Mesodermal cell (in vitro differentiated cells): ENCODE results near the gene SKIDA1.

Source experiments
- H3K27ac ChIP-seq: 2 replicates; pipeline ENCODE4 v1.7.0; 2013; ENCODE audit warnings: mild to moderate bottlenecking, low read depth, low read length, moderate library complexity; ENCODE audit not compliant: severe bottlenecking
- H3K36me3 ChIP-seq: 2 replicates; pipeline ENCODE4 v1.7.1; 2013; ENCODE audit warnings: mild to moderate bottlenecking, low read length, moderate library complexity; ENCODE audit not compliant: control insufficient read depth, insufficient read depth
- H3K4me1 ChIP-seq: one replicate; pipeline ENCODE4 v1.7.1; 2013; ENCODE audit warnings: mild to moderate bottlenecking, low read length; ENCODE audit not compliant: insufficient read depth, control insufficient read depth, poor library complexity, severe bottlenecking
- H3K4me3 ChIP-seq: 2 replicates; pipeline ENCODE4 v1.7.0; 2013; ENCODE audit warnings: low read length, control low read depth, mild to moderate bottlenecking; ENCODE audit not compliant: insufficient read depth, poor library complexity, severe bottlenecking; ENCODE audit errors: extremely low read depth
- H3K9me3 ChIP-seq: 2 replicates; pipeline ENCODE4 v1.7.1; 2013; ENCODE audit warnings: mild to moderate bottlenecking, low read length, moderate library complexity; ENCODE audit not compliant: control insufficient read depth
- WGBS, 2 experiments: methylation state at CpG; one replicate each; pipeline ENCODE4 v1.1.5; 2013; ENCODE audit warnings: missing lambda C conversion rate in 2 of 2; ENCODE audit not compliant: insufficient coverage in 2 of 2; 5-methylcytosine and 5-hydroxymethylcytosine counted together

The SKIDA1 gene

DNA sequence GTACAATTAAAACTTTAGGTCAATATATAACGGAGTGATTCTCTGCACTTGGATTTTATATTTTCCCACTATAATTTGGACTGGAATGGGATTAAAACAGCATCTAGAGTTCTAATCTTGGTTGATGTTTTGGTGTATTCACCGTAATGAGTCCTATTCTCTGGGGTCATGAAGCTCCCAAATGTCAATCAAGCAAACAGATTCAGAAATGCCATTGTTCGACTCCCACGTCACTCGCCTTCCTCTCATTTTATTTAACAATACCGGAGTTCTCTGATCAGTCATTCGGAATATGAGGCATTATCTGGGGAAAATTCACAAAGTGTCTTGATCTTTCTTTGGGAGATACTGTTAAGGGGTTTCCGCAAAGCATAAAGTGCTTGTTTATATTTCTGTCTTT lies 26.5 kb downstream of the SKIDA1 start:
- Histone ChIP-seq H3K4me1 (peaks cover 51% of the 10 kb centered on the region), H3K27ac (peak overlapping the region; percentile 16), H3K36me3 (no peaks in the 10 kb centered on the region), H3K4me3 (no peak overlapping the region), H3K9me3 (no peaks in the 10 kb centered on the region)
- 29 to 39% methylated on average over 3 to 4 of the region's 8 CpGs for WGBS, 2 experiments

DNA sequence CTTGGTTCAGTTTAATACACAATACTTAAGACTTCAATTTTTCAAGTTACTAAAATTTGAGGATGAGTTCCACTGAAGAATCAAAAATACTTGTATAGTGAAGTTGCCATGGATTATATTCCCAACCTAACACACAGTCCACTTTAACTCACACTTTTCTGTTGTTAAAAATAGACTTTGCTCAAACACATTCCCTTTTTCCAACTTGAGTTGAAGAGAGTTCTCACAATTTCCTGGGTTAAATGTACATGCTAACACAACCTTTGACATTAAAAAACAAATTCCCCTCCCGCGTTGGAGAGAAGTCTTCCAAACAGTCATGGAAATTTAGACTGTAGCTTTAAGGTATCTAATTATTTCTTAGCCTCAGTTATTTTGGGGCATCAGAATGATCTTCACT lies 27.1 kb downstream of the SKIDA1 start:
- H3K36me3 ChIP-seq = peaks cover 3% of the 10 kb centered on the region
- H3K4me3 ChIP-seq = no peak overlapping the region
- no CpG with 5 or more reads among the region's 2 CpGs for WGBS, 2 experiments
- H3K4me1 ChIP-seq = peaks cover 54% of the 10 kb centered on the region
- H3K27ac ChIP-seq = no peak overlapping the region
- no peaks in the 10 kb centered on the region for H3K9me3 ChIP-seq

DNA sequence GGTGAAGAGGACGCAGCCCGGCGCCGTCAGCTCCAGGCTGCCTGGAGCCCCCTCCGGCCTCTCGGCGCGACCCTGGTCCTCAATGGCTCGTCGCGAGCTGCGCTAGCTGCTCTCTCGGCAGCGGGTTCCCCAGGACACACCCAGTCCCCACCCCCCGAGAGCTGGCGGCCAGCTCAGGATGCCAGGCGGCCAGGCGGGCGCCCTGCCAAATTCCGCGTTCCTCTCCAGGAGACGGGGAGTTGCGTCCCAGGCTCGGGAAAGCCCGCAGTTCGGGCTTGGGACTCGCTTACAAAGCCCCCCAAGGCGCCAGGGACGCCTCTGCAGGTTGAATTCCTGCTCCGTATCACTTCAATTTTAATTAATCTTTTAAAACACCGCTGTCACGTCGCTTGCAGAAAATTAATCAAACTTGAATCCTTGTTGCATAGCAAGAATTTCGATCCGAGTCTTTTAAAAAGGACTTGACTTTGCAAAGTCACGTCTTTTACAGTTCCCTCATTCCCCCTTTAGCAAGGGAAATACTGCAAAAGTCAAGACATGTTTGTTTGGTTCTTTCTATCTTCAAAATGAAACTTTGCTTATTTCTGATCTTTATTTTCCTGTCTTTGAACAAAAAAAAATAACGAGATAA lies 28.2 kb downstream of the SKIDA1 start:
- peak overlapping the region; percentile 97 for H3K27ac ChIP-seq
- peaks cover 50% of the 10 kb centered on the region for H3K4me1 ChIP-seq
- peak overlapping the region; percentile 81 for H3K4me3 ChIP-seq
- 0% methylated on average over 28 to 32 of the region's 37 CpGs for WGBS, 2 experiments
- H3K36me3 ChIP-seq = peaks cover 3% of the 10 kb centered on the region
- no peaks in the 10 kb centered on the region for H3K9me3 ChIP-seq

DNA sequence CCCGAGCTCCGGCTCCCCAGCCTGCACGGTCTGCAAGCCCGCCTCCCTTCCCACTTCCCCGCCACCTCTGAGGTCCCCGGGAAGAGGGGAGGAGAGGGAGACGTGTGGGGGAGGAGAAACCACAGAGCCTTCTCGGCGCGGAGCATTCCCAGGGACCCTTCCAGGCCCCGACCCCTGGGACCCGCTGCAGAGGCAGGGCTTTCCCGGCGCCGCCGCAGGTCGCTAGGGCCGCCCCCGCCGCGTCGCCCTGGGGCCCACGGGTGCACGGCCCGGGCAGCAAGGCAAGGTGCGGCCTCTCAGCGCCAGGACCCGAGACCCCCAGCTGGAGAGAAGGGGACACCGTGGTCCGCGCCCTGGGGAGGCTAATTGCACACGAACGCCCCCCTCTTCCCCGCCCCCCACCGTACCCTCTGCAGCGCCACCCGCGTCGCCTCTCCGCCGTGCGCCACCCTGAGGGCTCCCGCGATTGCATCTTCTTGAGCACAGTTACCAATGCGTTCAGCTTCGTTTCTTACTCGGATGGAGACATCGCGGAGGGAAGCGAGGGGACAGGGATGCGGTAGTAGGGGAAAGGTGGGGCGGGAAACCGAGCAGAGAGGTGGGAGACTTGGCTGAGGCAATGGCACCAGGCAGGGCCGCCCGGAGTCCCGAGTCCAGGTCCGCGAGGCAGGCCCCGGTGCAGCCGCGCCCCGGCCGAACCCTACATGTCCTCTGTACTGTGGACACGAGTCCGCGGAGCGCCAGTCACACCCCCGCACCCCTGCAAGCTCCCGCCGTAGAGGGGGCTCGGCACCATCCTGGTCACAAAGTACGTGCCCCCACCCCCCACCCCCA lies 28.9 kb downstream of the SKIDA1 start:
- H3K27ac ChIP-seq = peak overlapping the region; percentile 97
- peak overlapping the region; percentile 81 for H3K4me3 ChIP-seq
- H3K36me3 ChIP-seq = peaks cover 3% of the 10 kb centered on the region
- peaks cover 42% of the 10 kb centered on the region for H3K4me1 ChIP-seq
- no peaks in the 10 kb centered on the region for H3K9me3 ChIP-seq
- WGBS, 2 experiments = 0 to 1% methylated on average over 36 to 48 of the region's 72 CpGs

DNA sequence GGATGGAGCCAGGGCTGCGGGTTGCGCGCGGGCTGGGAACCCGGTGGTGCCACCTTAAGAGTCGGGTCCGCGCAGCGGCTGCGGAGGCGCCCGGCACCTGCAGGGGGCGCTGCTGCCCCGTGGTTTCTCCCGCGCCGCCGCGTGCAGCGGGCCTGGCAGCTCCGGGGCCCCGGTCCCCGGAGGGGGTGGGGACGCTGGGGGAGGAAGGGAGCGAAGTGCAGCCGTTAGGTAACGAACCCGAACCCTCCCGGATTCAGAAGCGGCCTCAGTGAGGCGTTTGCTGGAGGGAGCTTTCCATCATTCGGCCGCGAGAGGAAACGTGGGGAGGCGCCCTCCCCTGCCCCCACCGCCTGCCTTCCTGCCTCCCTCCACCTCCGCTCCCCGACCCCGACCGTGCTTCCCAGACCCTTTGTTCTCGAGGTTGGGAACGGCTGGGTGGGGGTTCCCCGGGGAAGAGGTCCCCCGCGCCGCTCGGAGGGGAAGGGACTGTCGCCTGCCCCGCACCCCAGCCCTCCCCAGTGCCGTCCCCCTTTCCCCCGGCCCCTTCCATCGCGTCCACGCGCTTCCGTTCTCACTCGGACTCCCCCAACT lies 29.6 kb downstream of the SKIDA1 start:
- WGBS, 2 experiments = 0% methylated on average over 26 to 35 of the region's 58 CpGs
- Histone ChIP-seq H3K9me3 (no peaks in the 10 kb centered on the region), H3K36me3 (peaks cover 3% of the 10 kb centered on the region), H3K27ac (peak overlapping the region; percentile 97), H3K4me1 (peaks cover 36% of the 10 kb centered on the region), H3K4me3 (peak overlapping the region; percentile 81)

DNA sequence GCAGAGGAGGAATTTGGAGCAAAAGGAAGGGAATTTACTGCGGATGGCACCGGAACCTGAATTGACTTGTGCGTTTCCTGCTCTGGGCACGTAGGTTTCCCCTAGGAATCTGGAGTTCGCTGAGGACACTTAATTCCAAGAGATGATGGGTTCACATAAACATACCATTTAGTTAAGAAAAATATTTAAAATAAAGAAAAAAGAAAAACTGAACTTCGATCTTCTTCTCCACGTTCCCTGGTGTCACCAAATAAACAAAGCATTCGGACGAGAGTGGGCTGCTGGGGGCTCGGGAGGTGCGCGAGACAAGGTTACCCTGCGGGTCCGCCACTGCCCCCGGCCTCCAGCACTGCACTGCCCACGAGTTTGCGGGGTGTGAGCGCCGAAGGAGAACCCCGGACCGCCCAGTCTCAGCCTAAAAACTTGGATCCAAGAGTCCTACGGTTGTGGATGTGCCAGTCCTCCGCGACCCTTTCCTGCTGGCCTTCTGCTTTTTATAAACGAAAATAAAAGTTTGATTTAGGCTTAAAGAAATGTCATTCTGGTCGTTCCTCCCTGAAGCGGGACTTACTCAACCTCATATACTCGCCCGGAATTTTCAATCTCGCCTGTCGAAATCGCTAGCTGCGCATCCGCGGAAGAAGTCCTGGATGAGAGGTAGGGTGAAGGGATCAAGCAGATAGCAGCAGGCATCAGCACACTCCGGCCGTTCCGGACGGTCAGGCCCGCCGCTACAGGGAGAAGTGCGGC lies 30.3 kb downstream of the SKIDA1 start:
- peaks cover 3% of the 10 kb centered on the region for H3K36me3 ChIP-seq
- H3K4me1 ChIP-seq = peaks cover 30% of the 10 kb centered on the region
- 1 to 2% methylated on average over 23 to 28 of the region's 42 CpGs for WGBS, 2 experiments
- peak overlapping the region; percentile 81 for H3K4me3 ChIP-seq
- H3K9me3 ChIP-seq = no peaks in the 10 kb centered on the region
- H3K27ac ChIP-seq = peak overlapping the region; percentile 97

DNA sequence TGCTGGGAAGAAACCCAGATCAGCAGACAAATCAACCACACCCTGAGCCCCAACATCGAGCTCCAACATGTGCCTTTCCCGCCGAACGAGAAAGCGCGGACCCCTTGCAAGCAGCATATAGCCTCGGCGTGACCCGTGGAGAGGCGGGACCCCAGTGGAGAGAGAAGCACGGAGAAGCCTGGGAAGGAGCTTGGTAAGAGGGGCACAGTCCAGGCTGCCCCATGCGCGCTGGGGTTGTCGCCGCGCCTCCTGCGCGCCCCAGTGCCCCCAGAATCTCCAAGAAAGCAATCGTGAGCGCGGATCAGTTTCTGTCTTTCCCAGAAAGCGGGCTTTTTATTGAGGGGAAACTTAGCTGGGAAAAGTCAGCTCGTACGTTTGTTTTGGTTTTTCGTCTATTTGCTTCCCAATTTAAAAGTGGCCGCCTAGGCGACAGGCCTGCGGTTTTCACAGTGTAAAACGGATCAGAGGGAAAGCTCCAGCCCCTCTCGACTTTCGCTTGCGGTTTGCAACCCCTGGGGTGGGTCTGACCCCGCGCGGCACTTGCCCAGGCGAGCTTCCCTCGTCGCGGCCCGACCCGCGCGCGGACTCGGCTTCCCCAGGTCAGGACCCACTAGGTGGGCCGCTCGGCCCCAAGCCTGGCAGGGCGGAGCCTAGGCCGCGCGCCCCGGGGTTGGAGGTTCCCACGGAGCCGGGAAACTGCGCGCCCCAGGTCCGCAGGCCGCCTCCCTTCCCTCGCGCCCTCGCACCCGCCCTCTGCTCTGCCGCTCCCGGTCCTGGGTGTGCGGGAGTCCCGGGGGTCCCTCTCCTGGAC lies 31.1 kb downstream of the SKIDA1 start:
- H3K27ac ChIP-seq = peak overlapping the region; percentile 97
- peaks cover 3% of the 10 kb centered on the region for H3K36me3 ChIP-seq
- 30 to 34% methylated on average over 43 to 47 of the region's 66 CpGs for WGBS, 2 experiments
- no peaks in the 10 kb centered on the region for H3K9me3 ChIP-seq
- H3K4me3 ChIP-seq = peak overlapping the region; percentile 81
- H3K4me1 ChIP-seq = peaks cover 22% of the 10 kb centered on the region

DNA sequence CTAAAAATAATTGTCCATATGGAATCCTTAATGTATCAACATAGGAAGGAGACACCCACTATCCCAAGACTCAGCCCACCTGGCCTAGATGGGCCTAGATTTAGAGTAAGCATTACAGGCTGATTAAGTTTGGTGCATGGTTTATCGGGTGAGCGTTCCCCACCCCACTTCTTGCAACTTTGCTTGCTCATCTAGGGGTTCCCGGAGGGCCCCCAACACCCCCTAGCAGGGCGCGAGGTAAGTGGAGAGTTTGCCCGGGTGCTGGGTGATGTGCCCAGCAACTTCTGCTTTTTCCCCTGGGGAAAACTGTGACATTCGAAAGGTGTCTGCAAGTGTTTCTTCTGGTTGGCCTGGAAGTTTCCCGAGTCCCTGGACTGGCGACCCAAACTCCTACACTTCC lies 31.7 kb downstream of the SKIDA1 start:
- WGBS, 2 experiments = 77 to 93% methylated on average over 3 to 7 of the region's 9 CpGs
- Histone ChIP-seq H3K4me1 (peaks cover 22% of the 10 kb centered on the region), H3K36me3 (peaks cover 3% of the 10 kb centered on the region), H3K27ac (no peak overlapping the region), H3K4me3 (peak overlapping the region; percentile 81), H3K9me3 (no peaks in the 10 kb centered on the region)

DNA sequence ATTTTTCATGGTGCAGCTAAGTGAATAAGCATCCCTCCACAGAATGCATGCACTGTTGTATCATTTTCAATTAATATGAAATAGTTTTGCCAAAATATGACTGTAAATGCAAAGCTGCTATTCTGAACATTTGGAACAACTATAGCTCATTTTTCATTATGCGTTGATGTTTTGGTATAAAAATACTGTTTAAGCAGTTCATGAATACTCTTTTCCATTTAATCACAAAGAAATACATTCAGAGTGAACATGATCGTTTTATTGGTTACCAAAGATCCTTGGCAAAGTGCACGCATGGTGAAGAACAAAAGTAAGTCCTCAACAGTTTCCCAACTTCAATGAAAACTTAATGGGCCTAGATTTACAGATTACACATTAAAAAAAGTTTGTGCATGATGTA lies 33.1 kb downstream of the SKIDA1 start:
- Histone ChIP-seq H3K4me1 (peaks cover 14% of the 10 kb centered on the region), H3K36me3 (peaks cover 3% of the 10 kb centered on the region), H3K4me3 (no peak overlapping the region), H3K9me3 (no peaks in the 10 kb centered on the region), H3K27ac (no peak overlapping the region)
- WGBS, 2 experiments = 94 to 100% methylated on average over 2 of the region's 3 CpGs

DNA sequence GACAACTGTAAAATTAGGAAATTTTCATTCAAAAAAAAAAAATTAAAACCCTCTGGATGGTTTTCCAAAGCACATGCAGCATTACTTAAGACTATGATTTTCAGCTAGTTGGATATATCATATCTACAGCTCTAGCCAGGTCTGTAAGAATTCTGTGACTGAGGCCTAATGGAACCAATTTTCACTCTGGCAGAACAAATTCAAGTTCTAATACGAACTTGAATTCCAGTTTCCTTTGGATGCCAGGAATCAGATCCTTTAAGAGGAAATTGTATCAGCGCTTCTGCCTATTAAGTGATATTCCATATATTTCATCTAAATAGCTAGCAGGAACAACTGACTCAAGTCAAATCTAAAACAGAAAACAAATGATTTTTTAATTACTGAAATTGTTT lies 34.8 kb downstream of the SKIDA1 start:
- Histone ChIP-seq H3K27ac (no peak overlapping the region), H3K4me1 (peaks cover 14% of the 10 kb centered on the region), H3K9me3 (no peaks in the 10 kb centered on the region), H3K4me3 (no peak overlapping the region), H3K36me3 (peaks cover 3% of the 10 kb centered on the region)
- WGBS, 2 experiments = 100% methylated on average over 1 of the region's 2 CpGs
